SKM-1 (cell line): ENCODE results near the gene PSME3IP1.
"Not testable (repeated sequence)": the region's sequence is repeated elsewhere in the genome, so short reads cannot be mapped to it uniquely, and the experiment has no call there.

Source experiments
- DNase-seq: peaks from one replicate; lab custom pipeline; 2025; ENCODE audit not compliant: unreplicated experiment; lab: John Stamatoyannopoulos, UW

The PSME3IP1 gene

DNA sequence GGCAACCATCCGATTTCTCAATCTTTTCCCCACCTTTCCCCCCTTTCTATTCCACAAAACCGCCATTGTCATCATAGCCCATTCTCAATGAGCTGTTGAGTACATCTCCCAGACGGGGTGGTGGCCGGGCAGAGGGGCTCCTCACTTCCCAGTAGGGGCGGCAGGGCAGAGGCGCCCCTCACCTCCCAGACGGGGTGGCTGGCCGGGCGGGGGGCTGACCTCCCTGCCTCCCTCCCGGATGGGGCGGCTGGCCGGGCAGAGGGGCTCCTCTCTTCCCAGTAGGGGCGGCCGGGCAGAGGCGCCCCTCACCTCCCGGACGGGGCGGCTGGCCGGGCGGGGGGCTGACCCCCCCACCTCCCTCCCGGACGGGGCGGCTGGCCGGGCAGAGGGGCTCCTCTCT, 14.5 kb upstream of the PSME3IP1 start:
- DNase-seq, result not testable (repeated sequence)

DNA sequence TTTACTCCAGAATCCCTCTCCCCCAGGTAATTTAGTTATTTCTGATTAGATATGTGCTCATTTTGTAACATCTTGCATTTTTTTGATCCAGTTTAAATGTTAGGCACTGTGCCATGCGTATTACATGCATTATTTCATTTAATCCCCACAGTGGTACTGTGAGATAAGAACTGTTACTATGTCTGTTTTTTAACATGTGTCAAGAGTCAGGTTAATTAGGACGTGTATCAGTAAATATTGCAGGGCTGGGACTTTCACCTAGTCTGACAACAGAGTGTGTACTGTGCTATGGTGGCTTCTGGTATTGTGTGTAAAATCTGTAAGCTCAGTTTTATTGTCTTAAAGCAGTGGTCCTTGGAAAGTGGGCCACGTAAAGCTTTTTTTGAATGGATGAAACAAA, 10.9 kb upstream of the PSME3IP1 start:
- DNase-seq, result no peak

DNA sequence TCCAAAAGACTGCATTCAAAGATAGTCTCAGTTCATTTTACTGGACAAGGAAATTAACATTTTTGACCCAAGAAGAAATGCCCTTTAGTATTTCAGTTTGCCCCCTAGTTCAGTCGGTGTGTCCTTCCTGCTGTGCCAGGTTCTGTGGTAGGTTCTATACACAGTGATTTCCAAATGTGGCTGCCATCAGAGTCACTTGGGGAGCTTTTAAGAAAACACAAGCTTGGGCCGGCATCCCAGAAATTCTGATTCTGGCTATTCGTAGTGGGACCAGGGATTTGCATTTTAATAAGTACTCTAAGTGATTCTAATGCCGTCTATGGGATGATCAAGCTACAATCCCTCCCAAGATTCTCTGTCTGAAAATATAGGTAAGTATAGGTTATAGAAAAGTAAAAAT, 10.4 kb upstream of the PSME3IP1 start:
- no peak for DNase-seq

DNA sequence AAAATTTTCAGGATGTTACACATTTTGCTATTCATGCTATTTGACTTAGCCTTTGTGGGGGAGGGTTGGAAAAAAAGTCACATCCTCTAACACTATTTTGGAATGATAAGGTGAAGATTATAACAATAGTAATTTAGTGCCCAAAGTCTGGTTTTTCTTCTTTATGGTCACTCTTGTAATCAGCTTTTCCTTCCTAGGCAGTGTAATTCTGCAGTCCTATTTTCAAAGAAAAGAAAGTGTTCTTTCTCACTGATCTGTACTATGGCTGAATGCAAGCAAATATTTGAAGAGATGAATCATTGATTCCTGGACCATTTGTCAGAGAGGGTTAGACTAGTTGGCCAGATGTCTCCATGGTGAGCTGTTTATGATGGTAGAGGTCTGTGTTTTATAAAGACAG, 8.7 kb upstream of the PSME3IP1 start:
- DNase-seq, result no peak

GRCh38 chr16:57192720-57193486, 7.1 kb upstream of the PSME3IP1 start:
- DNase-seq, result no peak

DNA sequence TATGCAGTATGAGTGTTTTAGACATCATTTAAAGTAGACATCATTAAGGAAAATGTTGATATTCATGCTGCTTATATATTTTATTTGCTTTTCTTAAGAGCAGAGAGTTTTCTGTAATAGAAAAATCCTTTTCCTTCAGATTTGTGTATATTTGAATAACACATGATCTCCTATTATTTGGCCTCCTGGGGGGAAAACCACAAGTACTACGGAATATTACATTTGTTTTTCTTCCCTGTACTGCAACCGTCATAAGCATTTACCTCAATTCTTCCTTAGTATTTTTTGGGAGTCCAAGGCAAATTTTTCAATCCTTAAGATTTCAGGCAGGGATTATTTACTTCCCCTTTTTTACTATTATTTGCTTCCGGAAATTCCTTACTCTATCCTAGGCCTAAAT, 6.3 kb upstream of the PSME3IP1 start:
- no peak for DNase-seq

DNA sequence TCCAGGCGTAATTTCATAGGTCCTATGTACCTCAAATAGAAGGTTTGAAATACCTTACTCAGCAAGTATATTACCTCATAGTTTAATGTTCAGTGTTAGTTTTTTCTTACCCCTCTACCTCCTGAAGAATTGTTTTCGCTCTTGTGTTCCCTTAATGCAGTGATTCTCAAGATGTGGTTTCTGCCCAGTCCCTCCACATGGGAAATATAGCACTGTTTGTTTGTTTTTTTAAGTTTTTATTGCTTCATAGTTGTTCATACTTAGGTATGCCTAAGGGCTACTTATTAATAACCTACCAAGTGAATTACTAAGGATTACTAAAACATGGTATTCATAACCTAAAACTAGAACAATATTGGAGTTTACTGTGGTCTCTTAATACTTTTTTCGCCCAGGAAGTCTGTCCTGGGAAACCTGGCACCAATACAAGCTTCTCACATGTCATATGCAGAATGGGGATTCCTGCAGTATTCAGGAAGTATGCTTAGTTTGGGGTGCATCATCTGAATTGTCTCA, 5.3 kb upstream of the PSME3IP1 start:
- DNase-seq, result no peak

DNA sequence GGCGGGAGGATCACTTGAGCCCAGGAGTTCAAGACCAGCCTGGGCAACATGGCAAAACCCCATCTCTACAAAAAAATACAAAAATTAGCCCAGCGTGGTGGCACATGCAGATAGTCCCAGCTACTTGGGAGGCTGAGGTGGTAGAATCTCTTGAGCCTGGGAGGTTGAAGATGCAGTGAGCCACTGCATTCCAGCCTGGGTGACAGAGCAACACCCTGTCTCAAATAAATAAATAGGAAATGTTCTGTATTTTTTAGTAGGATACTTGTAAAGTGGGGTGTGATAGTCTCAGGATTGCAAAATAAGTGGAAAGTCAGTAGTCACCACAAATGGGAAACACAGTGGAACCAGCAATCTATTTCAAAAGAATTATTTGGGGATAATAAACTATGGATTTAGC, 4.3 kb upstream of the PSME3IP1 start:
- DNase-seq, result no peak

GRCh38 chr16:57189527-57189926, 3.7 kb upstream of the PSME3IP1 start:
- not testable (repeated sequence) for DNase-seq

GRCh38 chr16:57188711-57189002, 2.8 kb upstream of the PSME3IP1 start:
- no peak for DNase-seq

DNA sequence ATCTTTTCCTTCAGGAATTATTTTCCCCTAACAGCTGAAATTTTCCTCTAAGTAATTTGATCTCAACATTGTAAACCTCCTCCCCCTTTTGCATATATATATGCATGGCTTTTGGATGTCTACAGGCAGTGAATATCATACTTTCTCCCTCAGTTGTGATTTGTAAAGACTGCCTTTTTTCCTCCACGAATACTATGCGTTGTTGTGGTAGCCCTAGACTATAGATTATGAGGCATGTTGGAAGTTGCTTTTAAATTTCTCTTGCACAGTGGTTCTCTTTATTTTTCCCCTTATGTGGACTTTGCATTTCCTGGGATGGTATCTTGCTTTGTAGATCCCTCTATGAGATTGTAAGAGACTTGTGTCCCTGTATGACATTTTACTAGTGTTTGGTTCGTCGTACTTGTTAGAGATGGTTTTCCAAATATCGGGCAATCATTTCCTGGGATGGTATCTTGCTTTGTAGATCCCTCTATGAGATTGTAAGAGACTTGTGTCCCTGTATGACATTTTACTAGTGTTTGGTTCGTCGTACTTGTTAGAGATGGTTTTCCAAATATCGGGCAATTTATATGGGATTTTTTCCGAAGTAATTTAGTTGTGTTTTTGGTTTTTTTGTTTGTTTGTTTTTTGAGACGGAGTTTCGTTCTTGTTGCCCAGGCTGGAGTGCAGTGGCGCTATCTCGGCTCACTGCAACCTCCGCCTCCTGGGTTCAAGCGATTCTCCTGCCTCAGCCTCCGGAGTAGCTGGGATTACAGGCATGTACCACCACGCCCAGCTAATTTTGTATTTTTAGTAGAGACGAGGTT, 2.3 kb upstream of the PSME3IP1 start:
- not testable (repeated sequence) for DNase-seq

- DNase-seq, result no peak
Measured at GRCh38 chr16:57186872-57187854, 1.3 kb upstream of the PSME3IP1 start.

GRCh38 chr16:57185446-57185944, 344 bp downstream of the PSME3IP1 start:
- DNase-seq, result no peak

DNA sequence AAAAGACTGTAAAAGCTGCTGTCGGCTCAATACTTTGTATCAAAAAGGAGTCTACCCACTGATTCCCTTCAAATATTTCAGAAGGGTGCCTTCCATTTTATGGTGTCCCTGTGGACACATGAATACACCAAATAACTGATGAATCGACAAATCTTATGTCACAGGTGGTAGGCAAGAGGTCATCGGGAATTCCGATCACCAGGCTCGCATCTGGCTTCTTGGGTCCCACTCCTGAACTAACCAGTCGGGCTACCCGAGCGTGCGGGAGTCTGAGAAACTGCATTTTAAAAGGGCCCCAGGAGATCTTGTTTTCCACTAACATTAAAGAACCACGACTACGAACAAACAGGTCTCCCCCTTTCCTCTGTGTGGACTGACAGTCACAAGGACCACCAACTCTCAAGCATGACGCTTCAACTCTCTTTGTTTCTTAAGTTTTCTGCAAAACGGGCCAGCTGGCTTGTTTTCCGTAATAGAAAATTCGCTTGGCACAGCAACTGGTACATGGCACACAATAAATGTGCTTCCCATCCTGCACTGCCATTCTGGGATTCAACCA, 873 bp downstream of the PSME3IP1 start:
- no peak for DNase-seq

DNA sequence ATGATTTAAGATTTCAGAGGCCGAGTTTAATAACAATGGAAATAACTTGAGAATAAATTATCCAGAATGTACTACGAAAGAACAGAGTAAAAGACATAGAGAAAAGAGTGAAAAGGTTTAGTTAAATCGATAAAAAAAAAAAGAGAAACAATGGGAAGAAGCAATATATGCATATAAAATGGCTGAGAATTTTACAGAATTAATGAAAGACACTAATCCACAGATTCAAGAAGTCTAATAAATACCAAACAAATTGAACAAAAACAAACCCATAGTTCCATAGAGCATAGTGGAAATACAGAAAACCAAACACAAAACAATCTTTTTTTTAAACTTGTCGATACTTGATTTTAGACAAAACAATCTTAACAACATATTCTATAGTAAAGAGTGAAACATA, 1.7 kb downstream of the PSME3IP1 start:
- DNase-seq, result no peak

GRCh38 chr16:57179215-57179828, 6.5 kb downstream of the PSME3IP1 start:
- no peak for DNase-seq

DNA sequence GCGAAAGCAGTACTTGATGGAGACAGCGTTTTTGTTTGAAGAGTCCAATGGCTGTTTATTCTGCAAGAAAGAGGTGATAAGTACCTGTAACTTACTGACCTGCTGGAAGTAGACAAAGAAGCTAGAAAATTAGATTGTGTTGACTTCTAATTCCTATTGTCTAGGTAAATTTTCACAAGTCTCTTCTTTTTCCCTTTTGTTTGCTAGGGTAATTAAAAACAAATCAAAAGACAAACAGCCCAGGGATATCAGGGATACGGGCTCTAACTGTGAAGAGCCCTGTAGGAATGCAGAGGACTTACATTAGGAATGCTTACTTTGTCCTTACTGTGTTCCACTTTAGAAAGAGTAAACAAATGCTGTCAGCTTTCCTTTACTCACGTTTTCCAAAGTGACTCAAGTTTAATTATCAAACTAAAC, 7.0 kb downstream of the PSME3IP1 start:
- DNase-seq, result no peak

- no peak for DNase-seq
Measured at GRCh38 chr16:57178196-57178595, 7.6 kb downstream of the PSME3IP1 start.

DNA sequence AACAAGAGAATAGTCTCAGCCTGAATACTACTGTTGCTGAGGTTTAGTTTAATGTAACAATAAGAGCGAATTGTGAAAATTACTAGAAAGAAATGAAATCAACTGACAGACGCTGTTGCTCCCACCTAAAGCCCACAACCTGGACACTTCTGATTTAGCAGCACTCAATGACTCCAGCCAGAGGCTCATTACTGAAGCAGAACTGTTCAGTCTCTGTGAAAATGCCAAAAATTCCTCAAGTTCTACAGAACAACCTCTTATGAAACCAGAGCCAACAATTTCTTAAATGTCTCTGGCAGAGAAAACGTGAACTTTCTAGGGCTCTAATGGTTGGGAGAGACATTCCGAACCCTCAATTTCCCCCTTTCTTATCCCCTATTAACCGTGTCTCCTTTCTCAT, 9.9 kb downstream of the PSME3IP1 start:
- no peak for DNase-seq

- DNase-seq, result no peak
Measured at GRCh38 chr16:57172721-57173290, 13.0 kb downstream of the PSME3IP1 start.
